HG02763 (cell line): ENCODE data around the gene ZNF860.
"Not testable (repeated sequence)": the region's sequence is repeated elsewhere in the genome, so short reads cannot be mapped to it uniquely, and the experiment has no call there.

Experiments
- ATAC-seq: cut with Tn5 transposase; IDR thresholded peaks from one replicate; pipeline ENCODE4 v1.9.1; 2021; ENCODE audit warnings: mild to moderate bottlenecking, moderate library complexity; ENCODE audit not compliant: unreplicated experiment

The ZNF860 gene

GRCh38 chr3:31960793-31961431, 20.6 kb upstream of the ZNF860 start:
- peak; percentile 60 for ATAC-seq

GRCh38 chr3:31962801-31963205, 18.7 kb upstream of the ZNF860 start:
- no peak for ATAC-seq

- ATAC-seq, result no peak
Observed at GRCh38 chr3:31966978-31967591, 14.5 kb upstream of the ZNF860 start.

GRCh38 chr3:31967592-31967991, 14.0 kb upstream of the ZNF860 start:
- ATAC-seq, result no peak

GRCh38 chr3:31968369-31968926, 13.1 kb upstream of the ZNF860 start:
- ATAC-seq, result no peak

GRCh38 chr3:31968927-31969418, 12.6 kb upstream of the ZNF860 start:
- ATAC-seq, result no peak

GRCh38 chr3:31971607-31972006, 9.9 kb upstream of the ZNF860 start:
- ATAC-seq, result no peak

GRCh38 chr3:31973081-31973480, 8.5 kb upstream of the ZNF860 start:
- no peak for ATAC-seq

GRCh38 chr3:31973837-31974236, 7.7 kb upstream of the ZNF860 start:
- ATAC-seq, result no peak

GRCh38 chr3:31974471-31974870, 7.1 kb upstream of the ZNF860 start:
- ATAC-seq, result no peak

GRCh38 chr3:31974964-31975363, 6.6 kb upstream of the ZNF860 start:
- no peak for ATAC-seq

GRCh38 chr3:31976302-31976701, 5.2 kb upstream of the ZNF860 start:
- no peak for ATAC-seq

- ATAC-seq, result no peak
Observed at GRCh38 chr3:31977736-31978135, 3.8 kb upstream of the ZNF860 start.

GRCh38 chr3:31978553-31978952, 3.0 kb upstream of the ZNF860 start:
- no peak for ATAC-seq

- no peak for ATAC-seq
Observed at GRCh38 chr3:31979001-31979697, 2.4 kb upstream of the ZNF860 start.

GRCh38 chr3:31980530-31981205, 882 bp upstream of the ZNF860 start:
- ATAC-seq, result peak; percentile 42

GRCh38 chr3:31984321-31984720, 2.8 kb downstream of the ZNF860 start:
- ATAC-seq, result no peak

GRCh38 chr3:31985831-31986230, 4.3 kb downstream of the ZNF860 start:
- ATAC-seq, result no peak

- no peak for ATAC-seq
Observed at GRCh38 chr3:31988271-31988670, 6.7 kb downstream of the ZNF860 start.

GRCh38 chr3:31992995-31993394, 11.4 kb downstream of the ZNF860 start:
- not testable (repeated sequence) for ATAC-seq

GRCh38 chr3:31993843-31994242, 12.3 kb downstream of the ZNF860 start:
- ATAC-seq, result no peak
